PC-3 (cell line): ENCODE measurements around the gene TAF11L13. TPM values are rescaled to one million over a fixed set of nuclear protein-coding genes. Genes with fewer than 3 reads are reported as not detected.

Experiments
- ATAC-seq: fragments of 200-7000 bp; cut with Tn5 transposase; 2 replicates; pipeline ENCODE4 v1.9.1; 2020; ENCODE audit warnings: mild to moderate bottlenecking, moderate library complexity
- BruUV-seq: library from RNA; stranded (reverse); fragments of 400-500 nt; replicated peaks from 2 replicates; lab custom pipeline; 2021; lab: Mats Ljungman, UMichigan
- CTCF ChIA-PET: fragments of 300-600 bp; sonication (Branson Sonifier 250); formaldehyde crosslinking; loops from one replicate; lab custom pipeline; 2022; ENCODE audit warnings: antibody characterized with exemption; lab: Charles Lee
- POLR2A ChIA-PET: fragments of 300-600 bp; sonication (Branson Sonifier 250); formaldehyde crosslinking; loops from one replicate; lab custom pipeline; 2022; ENCODE audit warnings: antibody characterized with exemption; ENCODE audit not compliant: unreplicated experiment; lab: Charles Lee
- DNase-seq: peaks from one replicate; pipeline ENCODE4 v3.0.0-alpha.2; 2015
- H2AFZ ChIP-seq: fragments of 300-600 bp; sonication (generic); 2 replicates; pipeline ENCODE4 v1.6.0; 2016; ENCODE audit warnings: antibody characterized with exemption, low read length
- H3F3A ChIP-seq: fragments of 300-600 bp; sonication (generic); one replicate; pipeline ENCODE4 v1.6.0; 2017; ENCODE audit warnings: antibody characterized with exemption, low read length, control low read depth, mild to moderate bottlenecking; ENCODE audit not compliant: unreplicated experiment
- H3K27ac ChIP-seq: fragments of 300-600 bp; sonication (generic); 2 replicates; pipeline ENCODE4 v1.5.1; 2016; ENCODE audit warnings: mild to moderate bottlenecking, low read length
- H3K27me3 ChIP-seq: fragments of 300-600 bp; sonication (generic); 2 replicates; pipeline ENCODE4 v1.6.1; 2016; ENCODE audit warnings: low read length, mixed read lengths
- H3K36me3 ChIP-seq: fragments of 300-600 bp; sonication (generic); 2 replicates; pipeline ENCODE4 v1.6.1; 2016; ENCODE audit warnings: low read depth, mixed run types, low read length, mixed read lengths
- H3K4me1 ChIP-seq: fragments of 300-600 bp; sonication (generic); 2 replicates; pipeline ENCODE4 v1.5.1; 2016; ENCODE audit warnings: low read length; ENCODE audit not compliant: insufficient read depth
- H3K4me2 ChIP-seq: fragments of 300-600 bp; sonication (generic); 2 replicates; pipeline ENCODE4 v1.6.0; 2016; ENCODE audit warnings: low read length
- H3K4me3 ChIP-seq: fragments of 300-600 bp; sonication (generic); 2 replicates; pipeline ENCODE4 v1.5.1; 2016; ENCODE audit warnings: mild to moderate bottlenecking, low read length, mixed read lengths
- H3K79me2 ChIP-seq: fragments of 300-600 bp; sonication (generic); 2 replicates; pipeline ENCODE4 v1.6.1; 2017; ENCODE audit warnings: low read length, mixed read lengths
- H3K9ac ChIP-seq: fragments of 300-600 bp; sonication (generic); 2 replicates; pipeline ENCODE4 v1.6.0; 2016; ENCODE audit warnings: mild to moderate bottlenecking, low read length
- H3K9me2 ChIP-seq: fragments of 300-600 bp; sonication (generic); replicated peaks from 2 replicates; pipeline ENCODE4 v1.6.1; 2016; ENCODE audit warnings: mixed run types, low read length, mixed read lengths
- H3K9me3 ChIP-seq: fragments of 300-600 bp; sonication (generic); 2 replicates; pipeline ENCODE4 v1.6.1; 2016; ENCODE audit warnings: low read length, mixed read lengths
- H4K20me1 ChIP-seq: fragments of 300-600 bp; sonication (generic); 2 replicates; pipeline ENCODE4 v1.6.1; 2016; ENCODE audit warnings: low read length, mixed read lengths
- EZH2 ChIP-seq: fragments of 300-600 bp; sonication (generic); IDR thresholded peaks from one replicate; pipeline ENCODE4 v1.6.1; 2017; ENCODE audit warnings: antibody characterized with exemption, mild to moderate bottlenecking, low read length; ENCODE audit not compliant: unreplicated experiment
- EZH2phosphoT487 ChIP-seq: fragments of 300-600 bp; sonication (generic); IDR thresholded peaks from 2 replicates; pipeline ENCODE4 v1.6.1; 2018; ENCODE audit warnings: mild to moderate bottlenecking, antibody characterized with exemption, low read length, borderline replicate concordance
- intact Hi-C: fragments of 100-400 bp; cut with micrococcal nuclease; formaldehyde crosslinking; loops from 2 replicates; pipeline ENCODE4 v1.9.0; 2023
- total RNA-seq: library from RNA; depleted of rRNA; stranded (reverse); fragments of >200 nt; gene quantifications from 2 replicates; pipeline ENCODE4 v1.2.3, GENCODE V29; 2014
- TF ChIP-seq, protein P1 (sequence below): fragments of 300-600 bp; sonication (generic); conservative IDR thresholded peaks from 2 replicates; pipeline ENCODE4 v1.5.1; 2017; ENCODE audit warnings: antibody characterized with exemption, low read depth, mild to moderate bottlenecking, low read length

TAF11L13 gene
- total RNA-seq, 1 experiment from 2014 or later, result not detected

DNA sequence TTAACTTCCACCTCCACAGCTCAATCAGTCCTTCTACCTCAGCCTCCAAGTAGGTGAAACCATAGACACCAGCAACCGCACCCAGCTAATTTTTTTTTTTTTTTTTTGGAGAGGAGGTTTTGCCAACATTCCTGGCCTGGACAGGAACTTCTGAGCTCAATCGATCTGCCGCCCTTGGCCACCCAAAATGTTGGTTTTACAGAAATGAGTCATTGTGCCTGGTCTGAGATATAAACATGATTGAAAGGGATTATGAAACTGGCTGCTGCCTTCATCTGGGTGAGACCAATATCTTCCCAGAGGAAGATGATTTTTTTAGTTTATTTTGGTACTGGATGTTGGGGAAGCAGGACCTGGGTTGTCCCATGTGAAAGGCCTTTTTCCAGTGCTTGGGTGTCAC, 12.5 kb upstream of the TAF11L13 start:
- Histone ChIP-seq H3K4me1 (peaks cover 14% of the 10 kb centered on the region), H3K27me3 (no peaks in the 10 kb centered on the region), H3K4me3 (no peak overlapping the region), H3K27ac (no peak overlapping the region), H2AFZ (no peak overlapping the region), H3K9me2 (no peaks in the 10 kb centered on the region), H3K9me3 (no peaks in the 10 kb centered on the region), H3K9ac (no peak overlapping the region), H3K79me2 (no peaks in the 10 kb centered on the region), H4K20me1 (no peaks in the 10 kb centered on the region), H3K4me2 (no peak overlapping the region), H3F3A (no peaks in the 10 kb centered on the region), H3K36me3 (no peaks in the 10 kb centered on the region)
- BruUV-seq, result no TSS peak
- TF ChIP-seq EZH2 (no peak), EZH2phosphoT487 (no peak)
- TF ChIP-seq, protein P1, sequence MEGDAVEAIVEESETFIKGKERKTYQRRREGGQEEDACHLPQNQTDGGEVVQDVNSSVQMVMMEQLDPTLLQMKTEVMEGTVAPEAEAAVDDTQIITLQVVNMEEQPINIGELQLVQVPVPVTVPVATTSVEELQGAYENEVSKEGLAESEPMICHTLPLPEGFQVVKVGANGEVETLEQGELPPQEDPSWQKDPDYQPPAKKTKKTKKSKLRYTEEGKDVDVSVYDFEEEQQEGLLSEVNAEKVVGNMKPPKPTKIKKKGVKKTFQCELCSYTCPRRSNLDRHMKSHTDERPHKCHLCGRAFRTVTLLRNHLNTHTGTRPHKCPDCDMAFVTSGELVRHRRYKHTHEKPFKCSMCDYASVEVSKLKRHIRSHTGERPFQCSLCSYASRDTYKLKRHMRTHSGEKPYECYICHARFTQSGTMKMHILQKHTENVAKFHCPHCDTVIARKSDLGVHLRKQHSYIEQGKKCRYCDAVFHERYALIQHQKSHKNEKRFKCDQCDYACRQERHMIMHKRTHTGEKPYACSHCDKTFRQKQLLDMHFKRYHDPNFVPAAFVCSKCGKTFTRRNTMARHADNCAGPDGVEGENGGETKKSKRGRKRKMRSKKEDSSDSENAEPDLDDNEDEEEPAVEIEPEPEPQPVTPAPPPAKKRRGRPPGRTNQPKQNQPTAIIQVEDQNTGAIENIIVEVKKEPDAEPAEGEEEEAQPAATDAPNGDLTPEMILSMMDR, result no peak
- CTCF ChIA-PET, result no interaction called here
- DNase-seq (peak; percentile 90), ATAC-seq (peak; percentile 77)
- intact Hi-C loops, result no loop called here
- POLR2A ChIA-PET, result interaction anchor here (0.6 kb wide), 1 partner anchor 200 kb away, joined by 6 read pairs; no protein-coding TSS in a partner anchor

DNA sequence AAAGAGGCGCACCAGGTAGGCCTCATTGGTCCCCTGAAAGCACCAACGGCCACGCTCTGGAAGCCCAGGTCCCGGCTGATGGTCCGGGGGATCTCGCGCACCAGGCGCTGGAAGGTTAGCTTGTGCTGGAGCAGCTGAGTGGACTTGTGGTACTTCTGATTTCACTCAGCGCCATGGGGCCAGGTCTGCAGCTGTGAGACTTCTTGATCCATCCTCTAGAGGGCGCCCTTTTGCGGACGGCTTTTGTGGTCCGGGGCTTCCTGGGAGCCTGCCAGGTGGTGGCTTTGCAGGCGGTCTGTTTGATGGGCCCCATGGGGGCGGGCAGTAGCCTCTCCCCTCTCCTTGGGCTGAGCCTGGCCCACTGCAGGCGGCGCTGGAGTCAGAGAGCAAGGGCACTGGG, 11.3 kb upstream of the TAF11L13 start:
- H3K27me3 ChIP-seq, result no peaks in the 10 kb centered on the region
- DNase-seq (no peak), ATAC-seq (no peak)
- no peak overlapping the region for H3K4me3 ChIP-seq
- no TSS peak for BruUV-seq
- H4K20me1 ChIP-seq, result no peaks in the 10 kb centered on the region
- no peak overlapping the region for H3K4me2 ChIP-seq
- no peaks in the 10 kb centered on the region for H3K79me2 ChIP-seq
- H3K27ac ChIP-seq, result no peak overlapping the region
- H3K36me3 ChIP-seq, result no peaks in the 10 kb centered on the region
- no peaks in the 10 kb centered on the region for H3K9me3 ChIP-seq
- no peaks in the 10 kb centered on the region for H3F3A ChIP-seq
- peaks cover 14% of the 10 kb centered on the region for H3K4me1 ChIP-seq
- ChIA-PET CTCF (no interaction called here), POLR2A (no interaction called here)
- TF ChIP-seq, protein P1, result peak; percentile 55
- no peak for TF ChIP-seq EZH2phosphoT487
- intact Hi-C loops, result no loop called here
- no peak overlapping the region for H2AFZ ChIP-seq
- H3K9me2 ChIP-seq, result no peaks in the 10 kb centered on the region
- H3K9ac ChIP-seq, result no peak overlapping the region

DNA sequence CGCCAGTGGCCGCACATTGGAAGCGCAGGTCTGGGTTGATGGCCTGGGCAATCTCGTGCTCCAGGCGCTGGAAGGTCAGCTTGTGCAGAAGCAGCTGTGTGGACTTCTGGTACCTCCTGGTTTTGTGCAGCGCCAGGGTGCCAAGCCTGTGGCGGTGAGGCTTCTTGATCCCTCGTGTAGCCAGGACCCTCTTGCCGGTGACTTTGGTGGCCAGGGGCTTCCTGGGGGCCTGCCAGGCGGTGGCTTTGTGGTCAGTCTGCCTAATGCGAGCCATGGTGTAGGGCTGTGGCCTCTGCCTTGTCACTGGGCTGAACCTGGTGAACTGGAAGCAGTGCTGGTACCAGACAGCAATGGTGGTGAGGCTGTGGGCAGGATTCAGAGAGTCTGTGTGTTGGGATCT, 6.2 kb upstream of the TAF11L13 start:
- TF ChIP-seq, protein P1, result no peak
- TF ChIP-seq EZH2 (no peak), EZH2phosphoT487 (no peak)
- Histone ChIP-seq H3K4me2 (no peak overlapping the region), H3K4me1 (no peaks in the 10 kb centered on the region), H3K27me3 (no peaks in the 10 kb centered on the region), H3K4me3 (no peak overlapping the region), H2AFZ (no peak overlapping the region), H3K79me2 (no peaks in the 10 kb centered on the region), H3K9me3 (no peaks in the 10 kb centered on the region), H3K36me3 (no peaks in the 10 kb centered on the region), H3K9me2 (no peaks in the 10 kb centered on the region), H3K9ac (no peak overlapping the region), H3K27ac (no peak overlapping the region), H4K20me1 (no peaks in the 10 kb centered on the region), H3F3A (no peaks in the 10 kb centered on the region)
- ATAC-seq, result no peak
- ChIA-PET POLR2A (no interaction called here), CTCF (no interaction called here)
- intact Hi-C loops, result no loop called here
- DNase-seq, result no peak
- BruUV-seq, result no TSS peak
